Smooth muscle cell (in vitro differentiated cells): ENCODE measurements around the gene HLA-F. TPM values are rescaled to one million over a fixed set of nuclear protein-coding genes. Genes with fewer than 3 reads are reported as not detected.

ENCODE experiments used
- DNase-seq: peaks from one replicate; lab custom pipeline; 2025; ENCODE audit not compliant: unreplicated experiment; lab: John Stamatoyannopoulos, UW
- H2AFZ ChIP-seq: fragments of 200-600 bp; sonication (generic); 2 replicates; pipeline ENCODE4 v1.6.0; 2016; ENCODE audit warnings: antibody characterized with exemption, low read depth, mild to moderate bottlenecking
- H3F3A ChIP-seq: fragments of 200-600 bp; sonication (generic); 2 replicates; pipeline ENCODE4 v1.6.0; 2017; ENCODE audit warnings: antibody characterized with exemption, low read depth
- H3K27ac ChIP-seq: fragments of 200-600 bp; sonication (generic); 2 replicates; pipeline ENCODE4 v1.5.1; 2016; ENCODE audit warnings: low read depth, mild to moderate bottlenecking
- H3K27me3 ChIP-seq: fragments of 200-600 bp; sonication (generic); 2 replicates; pipeline ENCODE4 v1.6.1; 2016; ENCODE audit warnings: low read depth, mild to moderate bottlenecking
- H3K36me3 ChIP-seq: fragments of 200-600 bp; sonication (generic); 2 replicates; pipeline ENCODE4 v1.5.1; 2016; ENCODE audit warnings: low read depth
- H3K4me1 ChIP-seq: fragments of 200-600 bp; sonication (generic); 2 replicates; pipeline ENCODE4 v1.5.1; 2016; ENCODE audit warnings: low read depth
- H3K4me2 ChIP-seq: fragments of 200-600 bp; sonication (generic); 2 replicates; pipeline ENCODE4 v1.6.0; 2016; ENCODE audit warnings: mild to moderate bottlenecking
- H3K4me3 ChIP-seq: fragments of 200-600 bp; sonication (generic); 2 replicates; pipeline ENCODE4 v1.5.1; 2016; ENCODE audit warnings: mild to moderate bottlenecking
- H3K79me2 ChIP-seq: fragments of 200-600 bp; sonication (generic); 2 replicates; pipeline ENCODE4 v1.6.0; 2016; ENCODE audit warnings: low read depth, mild to moderate bottlenecking
- H3K9ac ChIP-seq: fragments of 200-600 bp; sonication (generic); 2 replicates; pipeline ENCODE4 v1.6.0; 2016; ENCODE audit warnings: low read depth
- H3K9me3 ChIP-seq: fragments of 200-600 bp; sonication (generic); replicated peaks from 2 replicates; pipeline ENCODE4 v1.5.1; 2016; ENCODE audit warnings: low read depth
- H4K20me1 ChIP-seq: fragments of 200-600 bp; sonication (generic); 2 replicates; pipeline ENCODE4 v1.6.0; 2016; ENCODE audit warnings: low read depth
- WGBS: methylation state at CpG from one replicate; pipeline ENCODE4 v1.1.7; 2016; ENCODE audit warnings: low lambda C conversion rate; 5-methylcytosine and 5-hydroxymethylcytosine counted together
- polyA plus RNA-seq: library from polyadenylated mRNA; unstranded; fragments of >200 nt; fragmentation: Nextera tagmentation; extraction: Ambion mirVana; gene quantifications from 2 replicates; pipeline ENCODE4 v1.2.1, GENCODE V29; 2016
- total RNA-seq: library from RNA; depleted of rRNA; stranded (reverse); fragments of >200 nt; gene quantifications from 2 replicates; pipeline ENCODE4 v1.2.3, GENCODE V29; 2014
- TF ChIP-seq, protein P1 (sequence below): fragments of 200-600 bp; sonication (generic); IDR thresholded peaks from 2 replicates; pipeline ENCODE4 v1.5.1; 2017; ENCODE audit warnings: borderline replicate concordance, mild to moderate bottlenecking, antibody characterized with exemption; ENCODE audit not compliant: insufficient read depth, poor library complexity, severe bottlenecking

Gene HLA-F
- total and polyA plus RNA-seq, 2 experiments from 2014 or later = 5.6 to 6.9 TPM

DNA sequence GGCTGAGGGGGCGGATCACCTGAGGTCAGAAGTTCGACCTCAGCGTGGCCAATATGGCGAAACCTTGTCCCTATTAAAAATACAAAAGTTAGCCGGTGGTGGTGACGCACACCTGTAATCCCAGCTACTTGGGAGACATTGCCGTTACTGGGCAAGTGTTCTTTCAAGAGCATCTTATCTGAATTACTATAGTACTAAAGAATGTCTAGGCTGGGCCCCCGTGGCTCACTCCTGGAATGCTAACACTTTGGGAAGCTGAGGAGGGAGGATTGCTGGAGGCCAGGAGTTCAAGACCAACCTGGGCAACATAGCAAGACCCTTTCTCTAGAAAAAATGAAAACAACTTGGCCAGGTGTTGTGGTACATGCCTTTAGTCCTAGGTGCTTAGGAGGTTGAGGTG is 41.4 kb upstream of the HLA-F start:
- Histone ChIP-seq H3K9me3 (no peaks in the 10 kb centered on the region), H4K20me1 (no peaks in the 10 kb centered on the region), H3K27ac (no peak overlapping the region), H2AFZ (no peak overlapping the region), H3K27me3 (no peaks in the 10 kb centered on the region), H3F3A (no peaks in the 10 kb centered on the region), H3K36me3 (no peaks in the 10 kb centered on the region), H3K9ac (no peak overlapping the region), H3K4me3 (no peak overlapping the region), H3K4me2 (no peak overlapping the region), H3K79me2 (no peaks in the 10 kb centered on the region), H3K4me1 (no peaks in the 10 kb centered on the region)
- TF ChIP-seq, protein P1, sequence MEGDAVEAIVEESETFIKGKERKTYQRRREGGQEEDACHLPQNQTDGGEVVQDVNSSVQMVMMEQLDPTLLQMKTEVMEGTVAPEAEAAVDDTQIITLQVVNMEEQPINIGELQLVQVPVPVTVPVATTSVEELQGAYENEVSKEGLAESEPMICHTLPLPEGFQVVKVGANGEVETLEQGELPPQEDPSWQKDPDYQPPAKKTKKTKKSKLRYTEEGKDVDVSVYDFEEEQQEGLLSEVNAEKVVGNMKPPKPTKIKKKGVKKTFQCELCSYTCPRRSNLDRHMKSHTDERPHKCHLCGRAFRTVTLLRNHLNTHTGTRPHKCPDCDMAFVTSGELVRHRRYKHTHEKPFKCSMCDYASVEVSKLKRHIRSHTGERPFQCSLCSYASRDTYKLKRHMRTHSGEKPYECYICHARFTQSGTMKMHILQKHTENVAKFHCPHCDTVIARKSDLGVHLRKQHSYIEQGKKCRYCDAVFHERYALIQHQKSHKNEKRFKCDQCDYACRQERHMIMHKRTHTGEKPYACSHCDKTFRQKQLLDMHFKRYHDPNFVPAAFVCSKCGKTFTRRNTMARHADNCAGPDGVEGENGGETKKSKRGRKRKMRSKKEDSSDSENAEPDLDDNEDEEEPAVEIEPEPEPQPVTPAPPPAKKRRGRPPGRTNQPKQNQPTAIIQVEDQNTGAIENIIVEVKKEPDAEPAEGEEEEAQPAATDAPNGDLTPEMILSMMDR = no peak
- 89% methylated on average over 8 of the region's 8 CpGs for WGBS
- DNase-seq = no peak

DNA sequence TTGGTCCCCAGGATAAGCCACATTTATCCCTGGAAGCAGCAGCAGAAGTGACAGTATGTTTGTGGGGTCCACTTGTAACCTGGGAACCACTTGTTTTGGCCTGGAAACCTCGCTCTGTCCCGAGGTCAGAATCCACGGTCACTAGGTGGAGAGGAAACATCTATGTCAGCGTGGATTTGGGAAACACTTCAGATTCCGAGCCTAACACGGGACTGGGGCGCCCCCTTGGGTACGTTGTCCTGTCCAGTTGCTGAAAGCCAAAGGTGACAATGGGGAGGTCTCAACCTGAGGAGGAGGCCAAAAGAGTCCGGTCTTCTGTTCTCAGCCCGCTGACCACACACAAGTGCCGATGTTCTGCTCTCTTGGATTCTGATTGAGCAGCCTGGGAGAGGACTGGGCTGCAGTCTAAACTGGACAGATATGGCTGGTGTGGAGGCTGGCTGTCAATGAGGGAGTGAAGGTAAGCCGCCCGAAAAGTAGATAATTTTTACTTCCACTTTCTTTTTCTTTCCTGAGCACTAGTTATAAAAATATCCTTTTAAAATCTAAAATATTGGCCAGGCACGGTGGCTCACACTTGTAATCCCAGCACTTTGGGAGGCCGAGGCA is 37.4 kb upstream of the HLA-F start:
- Histone ChIP-seq H3K9me3 (no peaks in the 10 kb centered on the region), H3K27ac (no peak overlapping the region), H2AFZ (no peak overlapping the region), H3K27me3 (no peaks in the 10 kb centered on the region), H3K9ac (no peak overlapping the region), H4K20me1 (no peaks in the 10 kb centered on the region), H3K4me2 (no peak overlapping the region), H3F3A (no peaks in the 10 kb centered on the region), H3K4me1 (no peaks in the 10 kb centered on the region), H3K79me2 (no peaks in the 10 kb centered on the region), H3K36me3 (no peaks in the 10 kb centered on the region), H3K4me3 (no peak overlapping the region)
- TF ChIP-seq, protein P1 = no peak
- 55% methylated on average over 15 of the region's 15 CpGs for WGBS
- no peak for DNase-seq

DNA sequence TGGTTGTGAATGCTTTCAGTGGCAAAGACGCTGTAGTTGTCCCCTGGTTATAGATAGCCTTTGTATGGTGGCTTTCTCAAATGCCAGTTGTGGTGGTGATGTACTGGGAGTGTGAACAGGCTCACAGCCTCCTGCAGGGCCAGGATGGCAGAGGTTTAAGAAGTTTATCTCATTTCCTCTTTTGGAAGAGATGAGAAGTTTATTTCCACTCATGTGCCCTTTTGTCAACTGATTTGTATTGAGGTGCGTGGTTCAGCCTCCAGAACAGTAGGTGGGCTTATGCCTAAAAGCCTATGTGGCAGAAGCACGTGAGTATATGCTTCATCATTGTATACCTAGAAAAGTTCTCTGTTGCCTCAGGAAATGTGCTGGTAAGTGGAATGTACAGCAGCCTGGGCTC is 28.6 kb upstream of the HLA-F start:
- WGBS = 82% methylated on average over 3 of the region's 3 CpGs
- Histone ChIP-seq H3K79me2 (no peaks in the 10 kb centered on the region), H3K4me1 (no peaks in the 10 kb centered on the region), H3K4me2 (no peak overlapping the region), H4K20me1 (no peaks in the 10 kb centered on the region), H3K27me3 (no peaks in the 10 kb centered on the region), H2AFZ (no peak overlapping the region), H3K36me3 (no peaks in the 10 kb centered on the region), H3K27ac (no peak overlapping the region), H3F3A (no peaks in the 10 kb centered on the region), H3K9ac (no peak overlapping the region), H3K4me3 (no peak overlapping the region), H3K9me3 (no peaks in the 10 kb centered on the region)
- TF ChIP-seq, protein P1 = no peak
- DNase-seq = no peak
